Spleen (tissue), 7 donors: ENCODE data around the gene CASP14.

Source experiments
- CTCF ChIP-seq, 11 experiments: fragments of 200-600 bp in 7 of 11; fragments of 450-650 bp in 4 of 11; sonication (generic) in 4 of 11; IDR thresholded peaks in 8 of 11; conservative IDR thresholded peaks in 3 of 11; 1 replicate in 7 of 11; 2 replicates in 4 of 11; pipeline versions ENCODE4 v1.4.0 to v1.8.0; 2016 to 2021; ENCODE audit warnings: antibody characterized with exemption in 11 of 11, inconsistent platforms in 4 of 11, mild to moderate bottlenecking in 1 of 11
- POLR2A ChIP-seq, 3 donors: fragments of 450-650 bp; IDR thresholded peaks; one replicate each; pipeline ENCODE4 v1.5.1; 2017; ENCODE audit warnings: antibody characterized with exemption in 3 of 3, mild to moderate bottlenecking in 1 of 3
- POLR2AphosphoS5 ChIP-seq, 3 donors: sonication (generic); formaldehyde crosslinking; IDR thresholded peaks; one replicate each; pipeline ENCODE4 v1.5.1; 2017; ENCODE audit warnings: antibody characterized with exemption in 3 of 3
- donor health status: DM: no; HTN: no; CAD: no; lungs with moderate emphysema.
- donor health status: DM: no; HTN: no; CAD: no.
- donor health status: DM: no; HTN: no; CAD: no.

- TF ChIP-seq CTCF (IDR thresholded peaks at IDR 0.05 in 8 of 11, conservative IDR thresholded peaks at IDR 0.05 in 3 of 11) (no peak), POLR2AphosphoS5 (IDR thresholded peaks at IDR 0.05) (no peak), POLR2A (IDR thresholded peaks at IDR 0.05) (no peak)
These were observed 13.4 kb upstream of the CASP14 start for GRCh38 chr19:15035795-15036311.
